HepG2 (cell line): ENCODE results near the gene HCFC2. TPM values are rescaled to one million over a fixed set of nuclear protein-coding genes. Genes with fewer than 3 reads are reported as not detected.

Source experiments
- ATAC-seq: fragments of 200-7000 bp; cut with Tn5 transposase; 3 replicates; pipeline ENCODE4 v1.9.1; 2020; ENCODE audit warnings: mild to moderate bottlenecking, moderate library complexity
- BruUV-seq: library from RNA; stranded (reverse); fragments of 400-500 nt; replicated peaks from 2 replicates; lab custom pipeline; 2021; lab: Mats Ljungman, UMichigan
- CTCF ChIA-PET: fragments of 300-600 bp; formaldehyde crosslinking; extraction: SDS; loops from one replicate; lab custom pipeline; 2021; ENCODE audit warnings: low total read pairs, inconsistent platforms, low intra/inter-chr PET ratio; lab: Yijun Ruan, JAX
- POLR2A ChIA-PET: fragments of 350-600 bp; sonication (Branson Sonifier 250); formaldehyde crosslinking; loops from one replicate; lab custom pipeline; 2020; ENCODE audit warnings: antibody characterized with exemption, inconsistent platforms; lab: Yijun Ruan, JAX
- DNase-seq: peaks from one replicate; pipeline ENCODE4 v3.0.0-alpha.2; 2015; ENCODE audit warnings: low spot score
- FAIRE-seq: peaks from 3 replicates; lab custom pipeline; 2011; peaks lifted over from hg19 to GRCh38; lab: Jason Lieb, UNC
- H2AFZ ChIP-seq: one replicate; pipeline ENCODE4 v1.6.1; 2011; ENCODE audit warnings: low read length, inconsistent platforms
- H3K27ac ChIP-seq: fragments of 300-600 bp; 3 replicates; pipeline ENCODE4 v1.8.0; 2011; ENCODE audit warnings: mixed run types, mild to moderate bottlenecking, mixed read lengths, low read length, inconsistent platforms; ENCODE audit not compliant: insufficient read depth; ENCODE audit errors: extremely low read length
- H3K27me3 ChIP-seq, 2 experiments: fragments of 200-600 bp in 1 of 2; 2 replicates in 1 of 2; 3 replicates in 1 of 2; pipeline versions ENCODE4 v1.6.0 to v1.8.0; 2011; ENCODE audit warnings: low read length in 2 of 2, mild to moderate bottlenecking in 2 of 2, moderate library complexity in 2 of 2, inconsistent platforms in 1 of 2; ENCODE audit not compliant: insufficient read depth in 2 of 2, control insufficient read depth in 1 of 2
- H3K36me3 ChIP-seq, 2 experiments: fragments of 200-600 bp in 1 of 2; replicated peaks in 1 of 2; 2 replicates in 1 of 2; 3 replicates in 1 of 2; pipeline versions ENCODE4 v1.5.1 to v1.8.0; 2011; ENCODE audit warnings: low read length in 2 of 2, inconsistent platforms in 1 of 2; ENCODE audit not compliant: insufficient read depth in 2 of 2, control insufficient read depth in 1 of 2
- H3K4me1 ChIP-seq: 2 replicates; pipeline ENCODE4 v1.5.1; 2012; ENCODE audit warnings: low read length, inconsistent platforms; ENCODE audit not compliant: insufficient read depth
- H3K4me2 ChIP-seq: 2 replicates; pipeline ENCODE4 v1.6.0; 2011; ENCODE audit warnings: low read depth, low read length, inconsistent platforms
- H3K4me3 ChIP-seq, 3 experiments: fragments of 200-600 bp in 1 of 3; sonication (generic), shearing (Covaris generic) in 1 of 3; replicated peaks in 1 of 3; 2 replicates each; pipeline ENCODE4 v1.5.1; 2011 to 2016; ENCODE audit warnings: low read length in 3 of 3, inconsistent platforms in 2 of 3, low read depth in 2 of 3, mild to moderate bottlenecking in 2 of 3, control low read depth in 1 of 3, mixed read lengths in 1 of 3; ENCODE audit not compliant: insufficient read depth in 1 of 3
- H3K79me2 ChIP-seq: one replicate; pipeline ENCODE4 v1.6.1; 2011; ENCODE audit warnings: low read length, inconsistent platforms; ENCODE audit not compliant: insufficient read depth
- H3K9ac ChIP-seq: 2 replicates; pipeline ENCODE4 v1.6.0; 2011; ENCODE audit warnings: mild to moderate bottlenecking, low read depth, low read length, inconsistent platforms; ENCODE audit not compliant: insufficient read depth
- H3K9me3 ChIP-seq: 2 replicates; pipeline ENCODE4 v1.5.1; 2012; ENCODE audit warnings: mild to moderate bottlenecking, low read length
- H4K20me1 ChIP-seq: 2 replicates; pipeline ENCODE4 v1.6.0; 2011; ENCODE audit warnings: inconsistent platforms, mild to moderate bottlenecking, low read length, moderate library complexity; ENCODE audit not compliant: insufficient read depth
- ESRRA ChIP-seq: sonication (generic); formaldehyde crosslinking; IDR thresholded peaks from 2 replicates; pipeline ENCODE4 v1.5.1; 2020; ENCODE audit warnings: mild to moderate bottlenecking, low read depth, missing genetic modification reagents
- FOXA3 ChIP-seq: IDR thresholded peaks from 2 replicates; pipeline ENCODE4 v1.6.1; 2016; ENCODE audit warnings: missing genetic modification reagents, missing compliant biosample characterization
- GABPA ChIP-seq, 2 experiments: IDR thresholded peaks; 2 replicates each; pipeline ENCODE4 v1.6.1; 2011 to 2016; ENCODE audit warnings: low read depth in 2 of 2, low read length in 1 of 2, missing biosample characterization in 1 of 2, missing genetic modification characterization in 1 of 2
- GFI1 ChIP-seq: sonication (generic); formaldehyde crosslinking; IDR thresholded peaks from 2 replicates; pipeline ENCODE4 v1.5.0; 2020; ENCODE audit warnings: missing genetic modification reagents, mild to moderate bottlenecking, borderline replicate concordance
- HNF4A ChIP-seq: sonication (generic); formaldehyde crosslinking; IDR thresholded peaks from 2 replicates; pipeline ENCODE4 v1.4.0; 2020; ENCODE audit warnings: missing genetic modification reagents
- HOXA3 ChIP-seq: sonication (generic); formaldehyde crosslinking; IDR thresholded peaks from 2 replicates; pipeline ENCODE4 v1.5.0; 2020; ENCODE audit warnings: missing genetic modification reagents
- NFKB2 ChIP-seq: sonication (generic); formaldehyde crosslinking; IDR thresholded peaks from 2 replicates; pipeline ENCODE4 v1.4.0; 2020; ENCODE audit warnings: missing genetic modification reagents, borderline replicate concordance
- POGZ ChIP-seq: sonication (generic); formaldehyde crosslinking; IDR thresholded peaks from 2 replicates; pipeline ENCODE4 v1.4.0; 2020; ENCODE audit warnings: mild to moderate bottlenecking, missing genetic modification reagents
- SMC3 ChIP-seq: IDR thresholded peaks from 2 replicates; pipeline ENCODE4 v1.6.1; 2011; ENCODE audit warnings: low read length, improper control_type of control experiment
- TRIM22 ChIP-seq: fragments of 450-650 bp; IDR thresholded peaks from 2 replicates; pipeline ENCODE4 v1.6.1; 2017
- YEATS4 ChIP-seq: sonication (generic); formaldehyde crosslinking; IDR thresholded peaks from 2 replicates; pipeline ENCODE4 v1.4.0; 2020; ENCODE audit warnings: missing genetic modification reagents, borderline replicate concordance
- ZBTB25 ChIP-seq: IDR thresholded peaks from 2 replicates; pipeline ENCODE4 v1.6.1; 2018; ENCODE audit warnings: missing genetic modification reagents
- ZNF33B ChIP-seq: sonication (generic); formaldehyde crosslinking; IDR thresholded peaks from 2 replicates; pipeline ENCODE4 v1.5.1; 2020; ENCODE audit warnings: mild to moderate bottlenecking, missing genetic modification reagents
- ZNF430 ChIP-seq: sonication (generic); formaldehyde crosslinking; IDR thresholded peaks from 2 replicates; pipeline ENCODE4 v1.9.0; 2021; ENCODE audit warnings: mild to moderate bottlenecking, missing genetic modification reagents
- ZNF562 ChIP-seq: sonication (generic); formaldehyde crosslinking; IDR thresholded peaks from 2 replicates; pipeline ENCODE4 v1.8.0; 2022; ENCODE audit warnings: missing genetic modification reagents, borderline replicate concordance
- ZNF589 ChIP-seq: sonication (generic); formaldehyde crosslinking; conservative IDR thresholded peaks from 2 replicates; pipeline ENCODE4 v1.8.0; 2022; ENCODE audit warnings: mild to moderate bottlenecking, moderate library complexity, missing genetic modification reagents
- ZNF75D ChIP-seq: sonication (generic); formaldehyde crosslinking; IDR thresholded peaks from 2 replicates; pipeline ENCODE4 v1.8.1; 2023; ENCODE audit warnings: missing genetic modification reagents, mild to moderate bottlenecking, borderline replicate concordance
- ZNF816 ChIP-seq: sonication (generic); formaldehyde crosslinking; IDR thresholded peaks from 2 replicates; pipeline ENCODE4 v1.8.0; 2022; ENCODE audit warnings: missing genetic modification reagents, mild to moderate bottlenecking, borderline replicate concordance
- WGBS: methylation state at CpG from one replicate; pipeline ENCODE4 v1.1.6; 2017; ENCODE audit warnings: low lambda C conversion rate; 5-methylcytosine and 5-hydroxymethylcytosine counted together
- in situ Hi-C: cut with HindIII; loops from 2 replicates; pipeline ENCODE4 v1.10.0; 2017; ENCODE audit warnings: low pct_unique_long_range_greater_than_20kb; ENCODE audit not compliant: extremely low pct_ligation_motif_present
- intact Hi-C: fragments of 100-400 bp; cut with micrococcal nuclease; formaldehyde crosslinking; loops from one replicate; pipeline ENCODE4 v1.10.0; 2022; ENCODE audit not compliant: unreplicated experiment
- polyA plus RNA-seq, 8 experiments: library from polyadenylated mRNA; depleted of rRNA in 3 of 8; stranded (reverse) in 7 of 8; unstranded in 1 of 8; fragments of >200 nt; fragmentation: Illumina TruSeq in 4 of 8; extraction: Trizol in 4 of 8; gene quantifications; 2 replicates each; pipeline versions ENCODE4 v1.2.1 to v1.2.3, GENCODE V29; 2011 to 2016; ENCODE audit warnings: low read depth in 4 of 8, missing spikeins in 1 of 8, mixed read lengths in 1 of 8; ENCODE audit not compliant: insufficient read depth in 1 of 8
- total RNA-seq, 5 experiments: library from RNA; depleted of rRNA; stranded (reverse); fragments of >200 nt; fragmentation: Illumina TruSeq; extraction: Trizol; gene quantifications; 2 replicates each; pipeline ENCODE4 v1.2.3, GENCODE V29; 2016; ENCODE audit warnings: low read depth in 1 of 5
- TF ChIP-seq, protein P1 (sequence below): sonication (generic); formaldehyde crosslinking; IDR thresholded peaks from 2 replicates; pipeline ENCODE4 v1.4.0; 2020; ENCODE audit warnings: missing genetic modification reagents, low read depth, mild to moderate bottlenecking, borderline replicate concordance
- TF ChIP-seq, protein P2 (sequence below): sonication (generic); formaldehyde crosslinking; IDR thresholded peaks from 2 replicates; pipeline ENCODE4 v1.4.0; 2020; ENCODE audit warnings: mild to moderate bottlenecking, missing genetic modification reagents

HCFC2 gene
- total and polyA plus RNA-seq, 2 of the 13 experiments (the other 11 are each of a cell fraction or from before 2014, with no cell fraction given) = 3.7 to 4.9 TPM

DNA sequence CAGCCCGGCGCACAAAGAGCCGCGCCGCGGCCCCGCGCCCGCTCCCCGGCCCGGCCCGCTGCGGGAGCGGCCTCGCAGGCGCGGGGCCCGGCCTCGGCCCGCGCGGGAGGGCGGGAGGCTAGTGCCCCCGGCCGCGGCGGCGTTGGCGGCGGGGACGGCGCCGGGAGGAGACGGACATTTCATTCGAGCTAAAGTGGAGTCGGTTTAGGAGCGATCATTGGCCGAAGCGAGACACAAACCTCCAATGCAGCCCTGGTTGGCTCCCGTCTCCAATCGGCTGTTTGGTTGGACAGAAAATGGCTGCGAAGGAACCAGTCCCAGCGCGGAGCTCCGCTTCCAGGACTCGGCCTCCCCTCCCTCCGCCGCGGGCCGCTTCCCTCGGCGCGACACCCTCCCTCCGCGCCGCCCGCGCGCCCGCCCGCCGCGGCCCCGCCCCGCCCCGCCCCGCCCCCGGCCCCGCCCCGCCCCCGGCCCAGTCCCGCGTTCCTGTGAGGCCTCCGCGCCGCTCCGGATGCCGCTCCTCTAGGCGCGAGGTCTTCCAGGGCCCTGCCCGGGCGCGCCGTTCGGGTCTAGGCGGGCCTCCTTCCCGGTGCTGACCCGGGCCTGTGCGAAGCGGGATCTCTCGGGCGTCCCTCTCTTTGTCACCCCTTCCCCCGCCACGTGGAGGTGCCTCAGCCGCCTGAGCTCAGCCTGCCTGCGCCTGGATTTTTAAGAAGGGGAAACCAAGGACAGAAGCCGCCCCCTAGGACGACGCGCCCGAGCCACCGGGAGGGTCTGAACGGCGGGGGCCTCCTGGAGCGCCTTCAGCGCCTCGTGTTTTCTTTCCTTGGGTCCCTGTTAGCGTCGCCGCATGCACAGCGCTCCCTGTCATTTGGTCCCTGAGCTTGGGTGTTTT lies 73.8 kb downstream of the HCFC2 start, which contains the start of gene NFYB:
TSS of gene NFYB (minus strand) at position 309 of the 895 bp plus-strand sequence. CDS start 2,757 bp downstream, outside the sequence.
- Histone ChIP-seq H3K9ac (peak within 1 kb of the TSS; percentile 92), H4K20me1 (no peaks in the 10 kb centered on the region), H3K9me3 (no peaks in the 10 kb centered on the region), H3K27ac (peak within 1 kb of the TSS; percentile 92), H3K27me3 (peaks cover 0 to 4% of the 10 kb centered on the region in 2 experiments; a peak in 2 of 5 replicates), H3K4me3 (peak within 1 kb of the TSS; percentile 65 to 95 (median 84)), H2AFZ (no peak within 1 kb of the TSS), H3K4me1 (peaks cover 41% of the 10 kb centered on the region), H3K79me2 (peaks cover 14% of the 10 kb centered on the region), H3K4me2 (peak within 1 kb of the TSS; percentile 80), H3K36me3 (peaks cover 1 to 5% of the 10 kb centered on the region in 2 experiments; a peak in 2 of 5 replicates)
- in situ Hi-C loops (no loop called here), intact Hi-C loops (loop anchor here (5.0 to 10.0 kb wide), 2 partner anchors 149 to 173 kb away; partner anchors contain the start of gene TDG)
- FAIRE-seq = peak; percentile 71
- WGBS = 20% methylated on average over 31 of the region's 111 CpGs
- POLR2A ChIA-PET = interaction anchor here (0.6 to 2.9 kb wide), 10 partner anchors 10 to 969 kb away, joined by 3 to 22 read pairs (median 4); partner anchors contain the start of genes HCFC2, HSP90B1, TDG and WASHC4
- CTCF ChIA-PET = no interaction called here
- ATAC-seq = peak; percentile 97
- peak; percentile 95 for DNase-seq
- BruUV-seq = TSS peak; percentile 81
- TF ChIP-seq, protein P1, sequence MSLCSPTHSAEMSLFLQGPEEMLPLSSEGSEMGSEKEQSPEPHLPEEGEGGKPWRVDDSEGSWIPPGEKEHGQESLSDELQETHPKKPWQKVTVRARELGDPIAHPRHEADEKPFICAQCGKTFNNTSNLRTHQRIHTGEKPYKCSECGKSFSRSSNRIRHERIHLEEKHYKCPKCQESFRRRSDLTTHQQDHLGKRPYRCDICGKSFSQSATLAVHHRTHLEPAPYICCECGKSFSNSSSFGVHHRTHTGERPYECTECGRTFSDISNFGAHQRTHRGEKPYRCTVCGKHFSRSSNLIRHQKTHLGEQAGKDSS = no peak
- TF ChIP-seq FOXA3 (CRISPR knock-in tag) (no peak), ZNF430 (CRISPR knock-in tag) (peak; percentile 85), ZNF589 (no peak), YEATS4 (CRISPR knock-in tag) (no peak), HOXA3 (CRISPR knock-in tag) (peak; percentile 81), NFKB2 (CRISPR knock-in tag) (peak; percentile 81; the same call in 1 of the 2 replicates), GABPA (IDR thresholded peaks at IDR 0.05; ENCODE audit: low read depth, low read length) (no peak; the same call in 1 of the 2 replicates), GABPA (CRISPR knock-in tag; IDR thresholded peaks at IDR 0.05; ENCODE audit: low read depth) (no peak), ZNF562 (no peak), POGZ (CRISPR knock-in tag) (peak; percentile 81), ZNF33B (CRISPR knock-in tag) (no peak; the same call in 1 of the 2 replicates), ZNF75D (no peak), SMC3 (no peak), HNF4A (no peak), ZBTB25 (CRISPR knock-in tag) (peak; percentile 42; the same call in 1 of the 2 replicates), ESRRA (CRISPR knock-in tag) (no peak), GFI1 (CRISPR knock-in tag) (peak; percentile 77; the same call in 1 of the 2 replicates), TRIM22 (no peak), ZNF816 (CRISPR knock-in tag) (peak; percentile 79; the same call in 1 of the 2 replicates)
- TF ChIP-seq, protein P2, sequence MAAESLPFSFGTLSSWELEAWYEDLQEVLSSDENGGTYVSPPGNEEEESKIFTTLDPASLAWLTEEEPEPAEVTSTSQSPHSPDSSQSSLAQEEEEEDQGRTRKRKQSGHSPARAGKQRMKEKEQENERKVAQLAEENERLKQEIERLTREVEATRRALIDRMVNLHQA (CRISPR knock-in tag) = no peak
